ENCODE results near the gene TLR9.

DNA sequence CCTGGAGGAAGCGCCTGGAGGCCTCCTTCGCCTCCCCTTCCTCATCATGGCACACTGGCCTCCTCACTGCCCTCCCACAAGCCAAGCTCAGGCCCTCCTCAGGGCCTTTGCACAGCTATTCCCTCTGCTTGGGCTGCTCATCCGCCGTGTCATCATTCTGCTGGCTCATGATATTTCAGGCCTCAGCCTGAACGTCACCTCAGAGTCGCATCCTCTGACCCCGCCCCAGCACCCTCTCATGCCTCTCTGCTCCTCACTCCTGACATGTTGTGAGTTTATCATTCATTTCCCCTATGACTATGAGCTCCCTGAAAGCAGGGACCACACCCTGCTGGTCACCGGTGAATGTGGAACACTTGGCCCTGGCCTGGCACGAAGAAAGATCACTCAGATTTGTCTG, 50.5 kb downstream of the TLR9 start:
- TF ChIP-seq, protein P1, sequence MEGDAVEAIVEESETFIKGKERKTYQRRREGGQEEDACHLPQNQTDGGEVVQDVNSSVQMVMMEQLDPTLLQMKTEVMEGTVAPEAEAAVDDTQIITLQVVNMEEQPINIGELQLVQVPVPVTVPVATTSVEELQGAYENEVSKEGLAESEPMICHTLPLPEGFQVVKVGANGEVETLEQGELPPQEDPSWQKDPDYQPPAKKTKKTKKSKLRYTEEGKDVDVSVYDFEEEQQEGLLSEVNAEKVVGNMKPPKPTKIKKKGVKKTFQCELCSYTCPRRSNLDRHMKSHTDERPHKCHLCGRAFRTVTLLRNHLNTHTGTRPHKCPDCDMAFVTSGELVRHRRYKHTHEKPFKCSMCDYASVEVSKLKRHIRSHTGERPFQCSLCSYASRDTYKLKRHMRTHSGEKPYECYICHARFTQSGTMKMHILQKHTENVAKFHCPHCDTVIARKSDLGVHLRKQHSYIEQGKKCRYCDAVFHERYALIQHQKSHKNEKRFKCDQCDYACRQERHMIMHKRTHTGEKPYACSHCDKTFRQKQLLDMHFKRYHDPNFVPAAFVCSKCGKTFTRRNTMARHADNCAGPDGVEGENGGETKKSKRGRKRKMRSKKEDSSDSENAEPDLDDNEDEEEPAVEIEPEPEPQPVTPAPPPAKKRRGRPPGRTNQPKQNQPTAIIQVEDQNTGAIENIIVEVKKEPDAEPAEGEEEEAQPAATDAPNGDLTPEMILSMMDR (conservative IDR thresholded peaks at IDR 0.05 in 1 of 2, IDR thresholded peaks at IDR 0.05 in 1 of 2; ENCODE audit: low read depth in 1 of 2, low read length in 2 of 2): no peak
- no peak for TF ChIP-seq EZH2 (IDR thresholded peaks at IDR 0.05; ENCODE audit: low read length, missing control alignments)

Data from fibroblast of lung (primary cell).